SK-N-SH treated with all-trans-retinoic acid at 6 μM for 48 hours (cell line): ENCODE measurements around the gene SUPV3L1.

ENCODE experiments used
- ARNTL ChIP-seq: fragments of 450-650 bp; formaldehyde crosslinking; IDR thresholded peaks from 2 replicates; pipeline ENCODE4 v1.5.0; 2020; ENCODE audit warnings: low read depth, mild to moderate bottlenecking, moderate library complexity, borderline replicate concordance
- CSDC2 ChIP-seq: fragments of 250-450 bp; sonication (Bioruptor Pico); IDR thresholded peaks from 2 replicates; pipeline ENCODE4 v1.5.0; 2020; ENCODE audit warnings: mild to moderate bottlenecking, moderate library complexity
- ESRRG ChIP-seq: fragments of 250-450 bp; sonication (Bioruptor Pico); IDR thresholded peaks from 2 replicates; pipeline ENCODE4 v1.6.1; 2021; ENCODE audit warnings: mild to moderate bottlenecking
- ISL1 ChIP-seq: fragments of 250-450 bp; sonication (Bioruptor Pico); IDR thresholded peaks from 2 replicates; pipeline ENCODE4 v2.1.2; 2022; ENCODE audit warnings: mild to moderate bottlenecking, moderate library complexity
- OSR1 ChIP-seq: fragments of 250-450 bp; sonication (Bioruptor Pico); IDR thresholded peaks from 2 replicates; pipeline ENCODE4 v1.8.0; 2022; ENCODE audit warnings: moderate library complexity, mild to moderate bottlenecking, inconsistent platforms
- PPARA ChIP-seq: fragments of 250-450 bp; sonication (Bioruptor Pico); IDR thresholded peaks from 2 replicates; pipeline ENCODE4 v1.5.0; 2020; ENCODE audit warnings: mild to moderate bottlenecking, borderline replicate concordance
- RARB ChIP-seq: fragments of 250-450 bp; sonication (Bioruptor Pico); IDR thresholded peaks from 2 replicates; pipeline ENCODE4 v1.8.0; 2021; ENCODE audit warnings: mild to moderate bottlenecking, moderate library complexity
- TCF4 ChIP-seq: fragments of 250-450 bp; sonication (Bioruptor Pico); IDR thresholded peaks from 2 replicates; pipeline ENCODE4 v1.8.0; 2021; ENCODE audit warnings: mild to moderate bottlenecking, moderate library complexity, borderline replicate concordance
- ZC3H10 ChIP-seq: fragments of 250-450 bp; sonication (Bioruptor Pico); IDR thresholded peaks from 2 replicates; pipeline ENCODE4 v1.5.1; 2021; ENCODE audit warnings: mild to moderate bottlenecking, moderate library complexity
- ZFP30 ChIP-seq: fragments of 450-650 bp; formaldehyde crosslinking; IDR thresholded peaks from 2 replicates; pipeline ENCODE4 v1.5.0; 2022; ENCODE audit warnings: mild to moderate bottlenecking, moderate library complexity
- ZNF565 ChIP-seq: fragments of 450-650 bp; formaldehyde crosslinking; conservative IDR thresholded peaks from 2 replicates; pipeline ENCODE4 v1.5.0; 2020; ENCODE audit warnings: low read depth, mild to moderate bottlenecking, moderate library complexity
- TF ChIP-seq, protein P1 (sequence below): fragments of 250-450 bp; sonication (Bioruptor Pico); IDR thresholded peaks from 2 replicates; pipeline ENCODE4 v1.5.1; 2021; ENCODE audit warnings: mild to moderate bottlenecking, moderate library complexity
- TF ChIP-seq, protein P2 (sequence below): fragments of 250-450 bp; sonication (Bioruptor Pico); IDR thresholded peaks from 2 replicates; pipeline ENCODE4 v1.8.0; 2020; ENCODE audit warnings: mild to moderate bottlenecking, moderate library complexity, borderline replicate concordance

DNA sequence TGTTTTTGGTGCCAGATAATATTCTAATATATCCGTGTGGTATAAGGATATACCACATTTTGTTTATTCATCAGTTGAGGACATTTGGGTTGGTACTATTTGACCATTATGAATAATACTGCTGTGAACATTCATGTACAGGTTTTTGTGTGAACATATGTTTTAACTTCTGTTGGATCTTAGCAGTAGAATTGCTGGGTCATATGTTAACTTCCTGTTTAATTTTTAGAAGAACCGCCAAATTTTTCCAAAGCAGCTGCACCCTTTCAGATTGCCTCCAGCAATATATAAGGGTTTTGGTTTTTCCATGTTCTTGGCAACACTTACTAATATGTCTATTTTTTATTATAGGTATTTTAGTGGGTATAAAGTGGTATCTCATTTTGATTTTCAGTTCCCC lies 33.3 kb upstream of the SUPV3L1 start:
- TF ChIP-seq CSDC2 (CRISPR knock-in tag): no peak
- no peak for TF ChIP-seq PPARA (CRISPR knock-in tag)
- no peak for TF ChIP-seq OSR1
- TF ChIP-seq TCF4: no peak
- no peak for TF ChIP-seq ISL1 (CRISPR knock-in tag)
- TF ChIP-seq ARNTL (CRISPR knock-in tag): no peak
- TF ChIP-seq, protein P1, sequence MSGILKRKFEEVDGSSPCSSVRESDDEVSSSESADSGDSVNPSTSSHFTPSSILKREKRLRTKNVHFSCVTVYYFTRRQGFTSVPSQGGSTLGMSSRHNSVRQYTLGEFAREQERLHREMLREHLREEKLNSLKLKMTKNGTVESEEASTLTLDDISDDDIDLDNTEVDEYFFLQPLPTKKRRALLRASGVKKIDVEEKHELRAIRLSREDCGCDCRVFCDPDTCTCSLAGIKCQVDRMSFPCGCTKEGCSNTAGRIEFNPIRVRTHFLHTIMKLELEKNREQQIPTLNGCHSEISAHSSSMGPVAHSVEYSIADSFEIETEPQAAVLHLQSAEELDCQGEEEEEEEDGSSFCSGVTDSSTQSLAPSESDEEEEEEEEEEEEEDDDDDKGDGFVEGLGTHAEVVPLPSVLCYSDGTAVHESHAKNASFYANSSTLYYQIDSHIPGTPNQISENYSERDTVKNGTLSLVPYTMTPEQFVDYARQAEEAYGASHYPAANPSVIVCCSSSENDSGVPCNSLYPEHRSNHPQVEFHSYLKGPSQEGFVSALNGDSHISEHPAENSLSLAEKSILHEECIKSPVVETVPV (CRISPR knock-in tag): no peak
- TF ChIP-seq ZNF565 (CRISPR knock-in tag): no peak
- no peak for TF ChIP-seq ZFP30 (CRISPR knock-in tag)
- TF ChIP-seq ESRRG (CRISPR knock-in tag): no peak
- no peak for TF ChIP-seq RARB (CRISPR knock-in tag)
- TF ChIP-seq, protein P2, sequence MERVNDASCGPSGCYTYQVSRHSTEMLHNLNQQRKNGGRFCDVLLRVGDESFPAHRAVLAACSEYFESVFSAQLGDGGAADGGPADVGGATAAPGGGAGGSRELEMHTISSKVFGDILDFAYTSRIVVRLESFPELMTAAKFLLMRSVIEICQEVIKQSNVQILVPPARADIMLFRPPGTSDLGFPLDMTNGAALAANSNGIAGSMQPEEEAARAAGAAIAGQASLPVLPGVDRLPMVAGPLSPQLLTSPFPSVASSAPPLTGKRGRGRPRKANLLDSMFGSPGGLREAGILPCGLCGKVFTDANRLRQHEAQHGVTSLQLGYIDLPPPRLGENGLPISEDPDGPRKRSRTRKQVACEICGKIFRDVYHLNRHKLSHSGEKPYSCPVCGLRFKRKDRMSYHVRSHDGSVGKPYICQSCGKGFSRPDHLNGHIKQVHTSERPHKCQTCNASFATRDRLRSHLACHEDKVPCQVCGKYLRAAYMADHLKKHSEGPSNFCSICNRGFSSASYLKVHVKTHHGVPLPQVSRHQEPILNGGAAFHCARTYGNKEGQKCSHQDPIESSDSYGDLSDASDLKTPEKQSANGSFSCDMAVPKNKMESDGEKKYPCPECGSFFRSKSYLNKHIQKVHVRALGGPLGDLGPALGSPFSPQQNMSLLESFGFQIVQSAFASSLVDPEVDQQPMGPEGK (CRISPR knock-in tag): no peak
- no peak for TF ChIP-seq ZC3H10
